ENCODE measurements around the gene USP24.

The USP24 gene

GRCh38 chr1:55235722-55236121, 20.6 kb upstream of the USP24 start:
- Histone ChIP-seq H3K27me3 (no peaks in the 10 kb centered on the region), H3K27ac (no peak overlapping the region), H3K36me3 (no peaks in the 10 kb centered on the region), H3K9me3 (no peaks in the 10 kb centered on the region), H3K4me1 (ENCODE audit: control insufficient read depth in 1 of 2, insufficient read depth in 1 of 2, low read depth in 1 of 2, low read length in 1 of 2) (no peaks in the 10 kb centered on the region), H3K4me3 (ENCODE audit: low read depth in 1 of 2, low read length in 1 of 2) (no peak overlapping the region)
- TF ChIP-seq, protein P1, sequence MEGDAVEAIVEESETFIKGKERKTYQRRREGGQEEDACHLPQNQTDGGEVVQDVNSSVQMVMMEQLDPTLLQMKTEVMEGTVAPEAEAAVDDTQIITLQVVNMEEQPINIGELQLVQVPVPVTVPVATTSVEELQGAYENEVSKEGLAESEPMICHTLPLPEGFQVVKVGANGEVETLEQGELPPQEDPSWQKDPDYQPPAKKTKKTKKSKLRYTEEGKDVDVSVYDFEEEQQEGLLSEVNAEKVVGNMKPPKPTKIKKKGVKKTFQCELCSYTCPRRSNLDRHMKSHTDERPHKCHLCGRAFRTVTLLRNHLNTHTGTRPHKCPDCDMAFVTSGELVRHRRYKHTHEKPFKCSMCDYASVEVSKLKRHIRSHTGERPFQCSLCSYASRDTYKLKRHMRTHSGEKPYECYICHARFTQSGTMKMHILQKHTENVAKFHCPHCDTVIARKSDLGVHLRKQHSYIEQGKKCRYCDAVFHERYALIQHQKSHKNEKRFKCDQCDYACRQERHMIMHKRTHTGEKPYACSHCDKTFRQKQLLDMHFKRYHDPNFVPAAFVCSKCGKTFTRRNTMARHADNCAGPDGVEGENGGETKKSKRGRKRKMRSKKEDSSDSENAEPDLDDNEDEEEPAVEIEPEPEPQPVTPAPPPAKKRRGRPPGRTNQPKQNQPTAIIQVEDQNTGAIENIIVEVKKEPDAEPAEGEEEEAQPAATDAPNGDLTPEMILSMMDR (IDR thresholded peaks at IDR 0.05), result no peak

GRCh38 chr1:55234016-55234415, 18.9 kb upstream of the USP24 start:
- Histone ChIP-seq H3K4me3 (ENCODE audit: low read depth in 1 of 2, low read length in 1 of 2) (no peak overlapping the region), H3K9me3 (no peaks in the 10 kb centered on the region), H3K4me1 (ENCODE audit: control insufficient read depth in 1 of 2, insufficient read depth in 1 of 2, low read depth in 1 of 2, low read length in 1 of 2) (no peaks in the 10 kb centered on the region), H3K27me3 (no peaks in the 10 kb centered on the region), H3K27ac (no peak overlapping the region), H3K36me3 (no peaks in the 10 kb centered on the region)
- TF ChIP-seq, protein P1 (IDR thresholded peaks at IDR 0.05), result no peak

GRCh38 chr1:55233145-55233777, 18.1 kb upstream of the USP24 start:
- H3K27ac ChIP-seq, result no peak overlapping the region
- no peaks in the 10 kb centered on the region for H3K36me3 ChIP-seq
- no peak overlapping the region for H3K4me3 ChIP-seq (ENCODE audit: low read depth in 1 of 2, low read length in 1 of 2)
- no peaks in the 10 kb centered on the region for H3K4me1 ChIP-seq (ENCODE audit: control insufficient read depth in 1 of 2, insufficient read depth in 1 of 2, low read depth in 1 of 2, low read length in 1 of 2)
- H3K9me3 ChIP-seq, result no peaks in the 10 kb centered on the region
- H3K27me3 ChIP-seq, result no peaks in the 10 kb centered on the region
- TF ChIP-seq, protein P1 (IDR thresholded peaks at IDR 0.05), result no peak

- TF ChIP-seq, protein P1 (IDR thresholded peaks at IDR 0.05), result no peak
- Histone ChIP-seq H3K27me3 (no peaks in the 10 kb centered on the region), H3K9me3 (no peaks in the 10 kb centered on the region), H3K27ac (no peak overlapping the region), H3K4me1 (ENCODE audit: control insufficient read depth in 1 of 2, insufficient read depth in 1 of 2, low read depth in 1 of 2, low read length in 1 of 2) (no peaks in the 10 kb centered on the region), H3K4me3 (ENCODE audit: low read depth in 1 of 2, low read length in 1 of 2) (no peak overlapping the region), H3K36me3 (no peaks in the 10 kb centered on the region)
Measured at GRCh38 chr1:55232448-55233144, 17.4 kb upstream of the USP24 start.

DNA sequence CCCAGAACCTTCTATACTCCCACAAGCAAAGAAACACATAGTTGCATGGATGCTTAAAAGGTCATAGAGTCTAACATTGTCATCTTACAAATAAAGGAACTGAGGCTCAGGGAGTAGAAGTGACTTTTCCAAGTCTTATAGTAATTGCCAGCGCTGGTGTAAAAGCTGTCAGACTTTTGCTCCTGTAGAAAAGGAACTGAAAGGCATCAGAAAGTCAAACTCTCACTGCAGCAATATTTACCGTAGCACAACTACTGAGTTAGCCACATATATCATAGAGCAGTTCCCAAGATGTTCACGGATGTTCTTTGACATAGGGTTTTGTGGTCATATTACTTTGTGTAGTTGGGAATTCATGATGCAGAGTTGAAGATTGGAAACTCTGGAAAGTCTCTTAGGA, 16.6 kb upstream of the USP24 start:
- no peaks in the 10 kb centered on the region for H3K9me3 ChIP-seq
- H3K27ac ChIP-seq, result no peak overlapping the region
- no peaks in the 10 kb centered on the region for H3K4me1 ChIP-seq (ENCODE audit: control insufficient read depth in 1 of 2, insufficient read depth in 1 of 2, low read depth in 1 of 2, low read length in 1 of 2)
- no peaks in the 10 kb centered on the region for H3K36me3 ChIP-seq
- no peak overlapping the region for H3K4me3 ChIP-seq (ENCODE audit: low read depth in 1 of 2, low read length in 1 of 2)
- no peaks in the 10 kb centered on the region for H3K27me3 ChIP-seq
- TF ChIP-seq, protein P1 (IDR thresholded peaks at IDR 0.05), result no peak
